PC-3 (cell line): ENCODE data around the gene BICRAL.

Source experiments
- CTCF ChIP-seq: fragments of 300-600 bp; sonication (generic); conservative IDR thresholded peaks from 2 replicates; pipeline ENCODE4 v1.5.1; 2017; ENCODE audit warnings: antibody characterized with exemption, low read depth, mild to moderate bottlenecking, low read length
- EZH2 ChIP-seq: fragments of 300-600 bp; sonication (generic); IDR thresholded peaks from one replicate; pipeline ENCODE4 v1.6.1; 2017; ENCODE audit warnings: antibody characterized with exemption, mild to moderate bottlenecking, low read length; ENCODE audit not compliant: unreplicated experiment
- EZH2phosphoT487 ChIP-seq: fragments of 300-600 bp; sonication (generic); IDR thresholded peaks from 2 replicates; pipeline ENCODE4 v1.6.1; 2018; ENCODE audit warnings: mild to moderate bottlenecking, antibody characterized with exemption, low read length, borderline replicate concordance

- no peak for TF ChIP-seq CTCF
- TF ChIP-seq EZH2: no peak
- TF ChIP-seq EZH2phosphoT487: no peak
These were observed 122.6 kb downstream of the BICRAL start for GRCh38 chr6:42904467-42904866.
